Activated CD8-positive, alpha-beta T cell treated with anti-CD3 and anti-CD28 coated beads, Interleukin-2, amount 10 ng/mL, durations not matched to agents 7 days and 5 days (primary cell): ENCODE results near the gene INCA1. TPM values are rescaled to one million over a fixed set of nuclear protein-coding genes. Genes with fewer than 3 reads are reported as not detected.

ENCODE experiments used
- ATAC-seq: fragments of 150-1000 bp; cut with Tn5 transposase; one replicate; pipeline ENCODE4 v1.10.0; 2021; ENCODE audit warnings: moderate library complexity
- CTCF ChIA-PET: fragments of 350-600 bp; sonication (Branson Sonifier 250); formaldehyde crosslinking; loops from one replicate; lab custom pipeline; 2021; ENCODE audit warnings: antibody characterized with exemption; lab: Charles Lee
- POLR2A ChIA-PET: fragments of 350-600 bp; sonication (Branson Sonifier 250); formaldehyde crosslinking; loops from one replicate; lab custom pipeline; 2021; ENCODE audit warnings: antibody characterized with exemption; lab: Charles Lee
- DNase-seq: peaks from one replicate; pipeline ENCODE4 v3.0.0-alpha.2; 2020
- H3K27ac Mint-ChIP-seq: one replicate; pipeline ENCODE4 v1.8.0; 2021; ENCODE audit warnings: mild to moderate bottlenecking, mixed read lengths
- H3K27me3 Mint-ChIP-seq: one replicate; pipeline ENCODE4 v1.8.0; 2021; ENCODE audit warnings: low read depth, mixed read lengths
- H3K36me3 Mint-ChIP-seq: one replicate; pipeline ENCODE4 v1.8.0; 2021; ENCODE audit warnings: low read depth, mixed read lengths
- H3K4me1 Mint-ChIP-seq: one replicate; pipeline ENCODE4 v1.8.0; 2021; ENCODE audit warnings: low read depth, mixed read lengths
- H3K4me3 Mint-ChIP-seq: one replicate; pipeline ENCODE4 v1.8.0; 2021; ENCODE audit warnings: mild to moderate bottlenecking, mixed read lengths
- H3K9me3 Mint-ChIP-seq: one replicate; pipeline ENCODE4 v1.8.0; 2022; ENCODE audit warnings: mixed read lengths; ENCODE audit not compliant: insufficient read depth
- total RNA-seq, 2 experiments: library from RNA; stranded (reverse); gene quantifications; one replicate each; pipeline ENCODE4 v1.2.3, GENCODE V29; 2021

The INCA1 gene
- total RNA-seq, 2 experiments from 2014 or later = 0.26 to 0.29 TPM

- ATAC-seq = no peak
- Mint-ChIP-seq H3K9me3 (no peaks in the 10 kb centered on the region), H3K27me3 (no peaks in the 10 kb centered on the region), H3K4me1 (peaks cover 34% of the 10 kb centered on the region), H3K4me3 (no peak overlapping the region), H3K27ac (no peak overlapping the region), H3K36me3 (peaks cover 47% of the 10 kb centered on the region)
- peak; percentile 30 for DNase-seq
- POLR2A ChIA-PET = interaction anchor here (0.8 to 8.2 kb wide), 3 partner anchors 20 to 60 kb away, joined by 3 to 239 read pairs (median 101); partner anchors contain the start of genes ENO3, PFN1, RNF167 and SLC25A11
- CTCF ChIA-PET = interaction anchor here (0.8 to 3.4 kb wide), 7 partner anchors 11 to 92 kb away, joined by 3 to 30 read pairs (median 5); partner anchors contain the start of genes C17orf107 and CAMTA2
These were observed 27.7 kb downstream of the INCA1 start for GRCh38 chr17:4969551-4970173.

DNA sequence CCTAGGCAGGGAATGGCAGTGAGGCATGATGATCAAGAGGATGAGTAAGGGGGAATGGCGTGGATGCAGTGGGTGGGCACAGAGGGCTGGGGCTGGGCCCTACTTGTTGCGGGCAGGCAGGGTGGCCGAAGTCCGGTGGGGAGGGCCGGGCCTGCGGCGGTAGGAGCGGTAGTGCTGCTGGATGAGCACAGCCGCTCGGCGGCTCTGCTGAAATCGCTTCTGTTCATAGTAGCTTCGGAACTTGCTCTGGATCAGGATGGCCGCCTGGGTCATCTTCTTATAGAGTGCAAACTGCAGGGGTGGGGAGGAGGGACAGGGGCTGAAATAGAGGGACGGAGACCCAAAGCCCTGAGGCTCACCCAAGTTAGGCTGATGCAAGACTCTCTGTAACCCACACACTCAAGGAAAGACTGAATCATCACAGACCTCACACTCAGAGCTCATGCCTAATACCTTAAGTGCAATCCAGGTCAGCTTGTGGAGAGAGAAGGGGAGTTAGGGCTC lies 28.2 kb downstream of the INCA1 start:
- DNase-seq (peak; percentile 55), ATAC-seq (no peak)
- no peak overlapping the region for H3K4me3 Mint-ChIP-seq
- no peaks in the 10 kb centered on the region for H3K9me3 Mint-ChIP-seq
- no peak overlapping the region for H3K27ac Mint-ChIP-seq
- no peaks in the 10 kb centered on the region for H3K27me3 Mint-ChIP-seq
- CTCF ChIA-PET = interaction anchor here (0.8 to 3.4 kb wide), 5 partner anchors 11 to 60 kb away, joined by 3 to 30 read pairs (median 10); partner anchors contain the start of genes CAMTA2 and ENO3
- POLR2A ChIA-PET = interaction anchor here (0.7 to 8.2 kb wide), 5 partner anchors 13 to 60 kb away, joined by 3 to 239 read pairs (median 5); partner anchors contain the start of genes ENO3, PFN1, RNF167 and SLC25A11
- peaks cover 44% of the 10 kb centered on the region for H3K36me3 Mint-ChIP-seq
- H3K4me1 Mint-ChIP-seq = peaks cover 31% of the 10 kb centered on the region

DNA sequence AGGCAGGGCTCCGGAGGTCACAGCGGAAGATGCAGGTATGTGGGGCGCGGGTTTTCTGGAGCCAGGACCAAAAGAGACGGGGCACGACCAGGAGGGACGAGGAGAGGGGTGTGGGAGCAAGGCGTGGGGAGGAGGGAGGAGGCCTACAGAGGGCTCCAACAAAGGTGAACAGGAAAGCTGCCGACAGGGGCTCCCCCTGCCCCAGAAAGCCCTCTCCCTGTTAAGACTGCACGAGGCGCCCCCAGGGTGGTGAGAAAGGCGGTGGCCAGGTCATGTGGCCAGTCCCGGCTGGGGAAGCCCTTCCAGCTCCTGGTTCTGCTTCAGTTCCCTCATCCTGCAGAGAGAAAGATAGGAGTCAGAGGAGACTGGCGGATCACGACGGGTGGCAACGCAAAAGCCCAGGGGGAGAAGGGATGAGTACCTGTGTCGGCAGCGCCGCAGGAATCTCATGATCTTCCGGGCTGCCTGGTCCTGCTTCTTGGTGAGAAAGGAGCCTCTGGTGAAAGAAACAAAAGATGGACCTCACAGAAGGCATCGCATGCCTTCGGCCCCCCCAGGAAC lies 28.8 kb downstream of the INCA1 start:
- no peak for DNase-seq
- peaks cover 25% of the 10 kb centered on the region for H3K4me1 Mint-ChIP-seq
- ChIA-PET CTCF (interaction anchor here (0.8 to 3.7 kb wide), 6 partner anchors 11 to 63 kb away, joined by 3 to 26 read pairs (median 10); partner anchors contain the start of genes CAMTA2, ENO3, RNF167 and SLC25A11), POLR2A (interaction anchor here (0.7 to 8.2 kb wide), 8 partner anchors 11 to 60 kb away, joined by 3 to 239 read pairs (median 5); partner anchors contain the start of genes ENO3, PFN1, RNF167 and SLC25A11)
- ATAC-seq = no peak
- peaks cover 40% of the 10 kb centered on the region for H3K36me3 Mint-ChIP-seq
- no peak overlapping the region for H3K27ac Mint-ChIP-seq
- H3K27me3 Mint-ChIP-seq = no peaks in the 10 kb centered on the region
- H3K9me3 Mint-ChIP-seq = no peaks in the 10 kb centered on the region
- no peak overlapping the region for H3K4me3 Mint-ChIP-seq

DNA sequence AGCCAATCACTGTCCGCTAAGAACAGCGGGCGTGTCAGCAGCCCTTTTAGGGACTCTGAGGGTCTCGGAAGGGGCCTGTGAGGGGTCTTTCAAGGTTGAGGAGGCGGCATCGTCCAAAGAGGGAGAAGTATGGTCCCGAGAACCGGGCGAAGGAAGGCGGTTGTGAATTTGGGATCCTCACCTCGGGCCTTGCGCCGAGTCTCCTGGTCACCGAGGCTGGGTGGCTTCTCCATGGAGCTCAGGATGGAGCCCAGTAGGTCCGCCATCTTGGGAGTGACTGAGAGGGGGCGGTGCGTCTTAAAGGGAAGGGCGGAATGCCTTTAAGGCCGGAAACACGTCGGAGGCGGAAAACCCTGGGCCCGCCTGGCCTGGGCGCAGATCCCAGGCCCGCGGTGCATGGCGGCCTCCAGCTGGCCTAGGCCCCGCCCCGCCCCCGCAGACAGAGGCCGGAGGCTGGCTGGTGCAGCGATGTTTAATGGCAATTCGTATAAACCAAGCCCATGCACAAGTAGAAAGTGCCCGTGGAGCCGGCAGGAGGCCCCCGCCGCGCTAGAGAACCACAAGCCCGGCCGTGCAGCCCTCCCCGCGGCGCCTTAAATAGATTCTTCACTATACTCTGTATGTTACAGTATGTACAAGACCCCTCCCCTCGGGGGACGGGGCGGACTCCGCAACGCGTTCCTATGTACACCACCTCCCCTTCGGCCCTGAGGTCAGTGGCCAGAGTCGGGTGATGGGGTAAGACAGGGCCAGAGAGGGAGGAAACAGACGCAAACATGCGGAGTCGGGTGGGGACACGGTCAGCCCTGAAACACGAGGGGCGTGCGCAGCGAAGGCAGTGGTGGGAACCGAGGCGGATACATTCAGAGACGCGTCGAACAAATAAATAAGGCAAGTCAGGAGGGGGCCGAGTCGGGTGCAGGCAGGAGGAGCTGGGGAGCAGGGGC lies 29.5 kb downstream of the INCA1 start, which contains the start of gene SPAG7:
SPAG7 (minus strand) TSS at position 279 of the 947 bp plus-strand sequence; CDS start at position 266, 13 bp downstream.
- ATAC-seq = peak; percentile 69
- no peaks in the 10 kb centered on the region for H3K9me3 Mint-ChIP-seq
- DNase-seq = peak; percentile 95
- no peaks in the 10 kb centered on the region for H3K27me3 Mint-ChIP-seq
- no peak within 1 kb of the TSS for H3K4me3 Mint-ChIP-seq
- ChIA-PET POLR2A (interaction anchor here (0.7 to 8.2 kb wide), 13 partner anchors 10 to 258 kb away, joined by 3 to 239 read pairs (median 4); partner anchors contain the start of genes ARRB2, ENO3, PFN1 and RNF167), CTCF (interaction anchor here (0.8 to 3.7 kb wide), 21 partner anchors 12 to 177 kb away, joined by 3 to 30 read pairs (median 8); partner anchors contain the start of genes C17orf107, CAMTA2, CHRNE and ENO3)
- H3K27ac Mint-ChIP-seq = no peak within 1 kb of the TSS
- H3K4me1 Mint-ChIP-seq = peaks cover 22% of the 10 kb centered on the region
- H3K36me3 Mint-ChIP-seq = peaks cover 37% of the 10 kb centered on the region

- H3K4me1 Mint-ChIP-seq = peaks cover 22% of the 10 kb centered on the region
- peaks cover 29% of the 10 kb centered on the region for H3K36me3 Mint-ChIP-seq
- H3K27me3 Mint-ChIP-seq = no peaks in the 10 kb centered on the region
- ATAC-seq = peak; percentile 93
- CTCF ChIA-PET = interaction anchor here (0.6 to 3.7 kb wide), 18 partner anchors 11 to 176 kb away, joined by 3 to 30 read pairs (median 7); partner anchors contain the start of genes C17orf107, CAMTA2, CHRNE and ENO3
- no peak overlapping the region for H3K4me3 Mint-ChIP-seq
- no peak overlapping the region for H3K27ac Mint-ChIP-seq
- POLR2A ChIA-PET = interaction anchor here (0.8 to 8.2 kb wide), 10 partner anchors 10 to 257 kb away, joined by 3 to 239 read pairs (median 4); partner anchors contain the start of genes ARRB2, ENO3, PFN1 and RNF167
- no peaks in the 10 kb centered on the region for H3K9me3 Mint-ChIP-seq
- peak; percentile 98 for DNase-seq
These were observed 30.3 kb downstream of the INCA1 start for GRCh38 chr17:4966844-4967538.

- Mint-ChIP-seq H3K36me3 (peaks cover 21% of the 10 kb centered on the region), H3K27me3 (no peaks in the 10 kb centered on the region)
- ATAC-seq = no peak
These were observed 31.9 kb downstream of the INCA1 start for GRCh38 chr17:4965311-4965986.

DNA sequence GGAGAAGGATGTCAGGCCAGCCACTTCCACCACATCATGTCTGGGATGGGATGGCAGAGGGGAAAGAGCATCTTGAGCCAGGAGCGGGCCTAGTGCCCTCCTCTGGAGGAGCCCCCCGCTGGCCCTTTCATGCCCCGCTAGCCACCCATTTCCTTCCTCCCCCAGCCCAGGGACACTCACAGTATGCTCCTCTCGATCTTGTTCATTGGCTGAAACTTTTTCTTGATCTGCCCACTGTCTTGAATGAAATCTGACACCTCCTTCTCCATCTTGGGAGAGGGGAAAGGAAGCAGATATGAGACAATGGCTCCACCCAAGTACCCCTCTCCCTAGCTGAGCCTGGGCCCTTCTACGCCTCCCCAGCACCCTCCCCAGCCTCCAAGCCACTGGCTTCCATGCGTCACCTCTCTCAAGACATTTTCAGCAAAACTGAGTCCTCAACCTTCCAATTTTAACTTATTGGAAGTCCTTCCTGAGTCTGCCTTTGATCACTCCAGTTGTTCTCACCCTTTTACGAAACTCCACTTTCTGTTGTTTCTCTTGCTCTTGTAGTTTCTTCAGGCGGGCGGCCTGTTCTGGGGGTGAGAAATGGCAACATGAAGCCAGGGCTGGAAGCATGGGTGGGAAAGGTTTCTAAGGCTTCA lies 36.9 kb downstream of the INCA1 start:
- ChIA-PET POLR2A (no interaction called here), CTCF (no interaction called here)
- no peak overlapping the region for H3K4me3 Mint-ChIP-seq
- no peak overlapping the region for H3K27ac Mint-ChIP-seq
- ATAC-seq (no peak), DNase-seq (no peak)
- H3K36me3 Mint-ChIP-seq = peaks cover 30% of the 10 kb centered on the region
- no peaks in the 10 kb centered on the region for H3K27me3 Mint-ChIP-seq
- H3K4me1 Mint-ChIP-seq = peaks cover 14% of the 10 kb centered on the region
- H3K9me3 Mint-ChIP-seq = no peaks in the 10 kb centered on the region

More at GRCh38 chr17:4965311-4965986, 31.9 kb downstream of the INCA1 start:
- ChIA-PET CTCF (interaction anchor here (2.7 to 3.7 kb wide), 4 partner anchors 9 to 56 kb away, joined by 18 to 30 read pairs (median 22); partner anchors contain the start of genes CAMTA2, RNF167 and SLC25A11), POLR2A (interaction anchor here (0.7 to 8.2 kb wide), 4 partner anchors 8 to 24 kb away, joined by 4 to 239 read pairs (median 58); partner anchors contain the start of genes ENO3, PFN1, RNF167 and SLC25A11)
- peak overlapping the region; percentile 54 for H3K4me3 Mint-ChIP-seq
- H3K4me1 Mint-ChIP-seq = peaks cover 15% of the 10 kb centered on the region
- DNase-seq = no peak
- no peak overlapping the region for H3K27ac Mint-ChIP-seq
- no peaks in the 10 kb centered on the region for H3K9me3 Mint-ChIP-seq

- Mint-ChIP-seq H3K27me3 (no peaks in the 10 kb centered on the region), H3K36me3 (peaks cover 23% of the 10 kb centered on the region), H3K4me3 (no peak overlapping the region), H3K27ac (no peak overlapping the region), H3K9me3 (no peaks in the 10 kb centered on the region), H3K4me1 (peaks cover 11% of the 10 kb centered on the region)
- ChIA-PET CTCF (no interaction called here), POLR2A (interaction anchor here (0.6 to 3.8 kb wide), 4 partner anchors 7 to 20 kb away, joined by 3 to 14 read pairs (median 5); partner anchors contain the start of gene SPAG7)
- DNase-seq = no peak
- ATAC-seq = no peak
These were observed 37.9 kb downstream of the INCA1 start for GRCh38 chr17:4959261-4959965.

DNA sequence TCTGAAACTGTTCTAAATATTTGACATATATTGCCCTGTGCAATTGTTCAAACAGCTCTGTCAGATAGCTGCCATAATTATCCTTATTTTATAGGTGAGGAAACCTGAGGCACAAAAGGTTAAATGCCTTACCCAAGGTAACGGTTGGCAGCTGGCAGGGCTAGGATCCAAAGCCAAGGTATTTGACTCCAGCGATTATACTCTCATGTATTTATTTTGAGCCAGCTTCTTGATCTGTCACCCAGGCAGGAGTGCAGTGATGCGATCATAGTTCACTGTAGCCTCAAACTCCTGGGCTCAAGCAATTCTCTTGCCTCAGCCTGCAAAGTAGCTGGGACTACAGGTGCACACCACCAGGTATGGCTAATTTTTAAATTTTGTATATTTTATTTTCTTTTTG lies 39.2 kb downstream of the INCA1 start:
- DNase-seq = no peak
- no peak overlapping the region for H3K4me3 Mint-ChIP-seq
- ChIA-PET POLR2A (interaction anchor here (1.1 to 3.8 kb wide), 4 partner anchors 8 to 12 kb away, joined by 4 to 14 read pairs (median 6); partner anchors contain the start of gene SPAG7), CTCF (interaction anchor here (1.2 to 3.6 kb wide), 4 partner anchors 8 to 49 kb away, joined by 3 to 30 read pairs (median 4); partner anchors contain the start of genes RNF167, SLC25A11 and SPAG7)
- no peaks in the 10 kb centered on the region for H3K27me3 Mint-ChIP-seq
- H3K27ac Mint-ChIP-seq = no peak overlapping the region
- H3K9me3 Mint-ChIP-seq = no peaks in the 10 kb centered on the region
- no peak for ATAC-seq
- peaks cover 26% of the 10 kb centered on the region for H3K36me3 Mint-ChIP-seq
- peaks cover 12% of the 10 kb centered on the region for H3K4me1 Mint-ChIP-seq
